ENCODE measurements around the gene SLC7A11.

Gene SLC7A11

GRCh38 chr4:138222046-138222445 lies 20.1 kb downstream of the SLC7A11 start:
- no peaks in the 10 kb centered on the region for H3K9me2 ChIP-seq (replicated peaks; ENCODE audit: insufficient read depth, low read length)
- no peaks in the 10 kb centered on the region for H3K36me3 ChIP-seq (replicated peaks; ENCODE audit: insufficient read depth, low read length)
- H3K79me2 ChIP-seq (ENCODE audit: low read length) = no peaks in the 10 kb centered on the region
- H3K4me1 ChIP-seq (ENCODE audit: low read length) = no peaks in the 10 kb centered on the region
- H3F3A ChIP-seq (ENCODE audit: insufficient read depth, low read length) = no peaks in the 10 kb centered on the region
- no peak overlapping the region for H3K4me2 ChIP-seq (ENCODE audit: low read depth, low read length)
- H3K4me3 ChIP-seq (ENCODE audit: low read length) = no peak overlapping the region
- DNase-seq = no peak
- no peaks in the 10 kb centered on the region for H4K20me1 ChIP-seq (ENCODE audit: insufficient read depth, low read length)
- H3K9ac ChIP-seq (ENCODE audit: low read length) = no peak overlapping the region
- H2AFZ ChIP-seq (ENCODE audit: low read length) = no peak overlapping the region
- no peaks in the 10 kb centered on the region for H3K9me3 ChIP-seq (replicated peaks; ENCODE audit: insufficient read depth, low read length)
- no peak overlapping the region for H3K27ac ChIP-seq (ENCODE audit: low read length)
- no peak for TF ChIP-seq EZH2phosphoT487 (IDR thresholded peaks at IDR 0.05; ENCODE audit: low read length)
- no peak for TF ChIP-seq EZH2 (optimal IDR thresholded peaks at IDR 0.05; ENCODE audit: low read depth, low read length)
- TF ChIP-seq CTCF (IDR thresholded peaks at IDR 0.05; ENCODE audit: low read length) = no peak
- H3K27me3 ChIP-seq (replicated peaks; ENCODE audit: insufficient read depth, low read length) = no peaks in the 10 kb centered on the region

- no peaks in the 10 kb centered on the region for H3K9me3 ChIP-seq (replicated peaks; ENCODE audit: insufficient read depth, low read length)
- H3K27me3 ChIP-seq (replicated peaks; ENCODE audit: insufficient read depth, low read length) = no peaks in the 10 kb centered on the region
- H3K4me2 ChIP-seq (ENCODE audit: low read depth, low read length) = no peak overlapping the region
- TF ChIP-seq EZH2phosphoT487 (IDR thresholded peaks at IDR 0.05; ENCODE audit: low read length) = no peak
- no peak for TF ChIP-seq EZH2 (optimal IDR thresholded peaks at IDR 0.05; ENCODE audit: low read depth, low read length)
- TF ChIP-seq CTCF (IDR thresholded peaks at IDR 0.05; ENCODE audit: low read length) = no peak
- no peaks in the 10 kb centered on the region for H3F3A ChIP-seq (ENCODE audit: insufficient read depth, low read length)
- H3K27ac ChIP-seq (ENCODE audit: low read length) = no peak overlapping the region
- no peak for DNase-seq
- H3K36me3 ChIP-seq (replicated peaks; ENCODE audit: insufficient read depth, low read length) = no peaks in the 10 kb centered on the region
- no peak overlapping the region for H3K4me3 ChIP-seq (ENCODE audit: low read length)
- H3K79me2 ChIP-seq (ENCODE audit: low read length) = no peaks in the 10 kb centered on the region
- H4K20me1 ChIP-seq (ENCODE audit: insufficient read depth, low read length) = no peaks in the 10 kb centered on the region
- no peak overlapping the region for H2AFZ ChIP-seq (ENCODE audit: low read length)
- H3K9me2 ChIP-seq (replicated peaks; ENCODE audit: insufficient read depth, low read length) = no peaks in the 10 kb centered on the region
- H3K9ac ChIP-seq (ENCODE audit: low read length) = no peak overlapping the region
- H3K4me1 ChIP-seq (ENCODE audit: low read length) = no peaks in the 10 kb centered on the region
Observed at GRCh38 chr4:138218976-138219375, 23.2 kb downstream of the SLC7A11 start.

GRCh38 chr4:138217567-138217966 lies 24.6 kb downstream of the SLC7A11 start:
- TF ChIP-seq EZH2phosphoT487 (IDR thresholded peaks at IDR 0.05; ENCODE audit: low read length) = no peak
- no peak for TF ChIP-seq CTCF (IDR thresholded peaks at IDR 0.05; ENCODE audit: low read length)
- no peaks in the 10 kb centered on the region for H3K27me3 ChIP-seq (replicated peaks; ENCODE audit: insufficient read depth, low read length)
- H2AFZ ChIP-seq (ENCODE audit: low read length) = no peak overlapping the region
- no peaks in the 10 kb centered on the region for H4K20me1 ChIP-seq (ENCODE audit: insufficient read depth, low read length)
- no peaks in the 10 kb centered on the region for H3K79me2 ChIP-seq (ENCODE audit: low read length)
- H3K9me3 ChIP-seq (replicated peaks; ENCODE audit: insufficient read depth, low read length) = no peaks in the 10 kb centered on the region
- H3K4me1 ChIP-seq (ENCODE audit: low read length) = no peaks in the 10 kb centered on the region
- no peaks in the 10 kb centered on the region for H3K9me2 ChIP-seq (replicated peaks; ENCODE audit: insufficient read depth, low read length)
- no peaks in the 10 kb centered on the region for H3K36me3 ChIP-seq (replicated peaks; ENCODE audit: insufficient read depth, low read length)
- H3K4me2 ChIP-seq (ENCODE audit: low read depth, low read length) = no peak overlapping the region
- H3K4me3 ChIP-seq (ENCODE audit: low read length) = no peak overlapping the region
- H3K27ac ChIP-seq (ENCODE audit: low read length) = no peak overlapping the region
- DNase-seq = no peak
- H3K9ac ChIP-seq (ENCODE audit: low read length) = no peak overlapping the region
- H3F3A ChIP-seq (ENCODE audit: insufficient read depth, low read length) = no peaks in the 10 kb centered on the region

All from MM.1S (cell line).